Measurements from ENCODE around the gene AIPL1.

Gene AIPL1

DNA sequence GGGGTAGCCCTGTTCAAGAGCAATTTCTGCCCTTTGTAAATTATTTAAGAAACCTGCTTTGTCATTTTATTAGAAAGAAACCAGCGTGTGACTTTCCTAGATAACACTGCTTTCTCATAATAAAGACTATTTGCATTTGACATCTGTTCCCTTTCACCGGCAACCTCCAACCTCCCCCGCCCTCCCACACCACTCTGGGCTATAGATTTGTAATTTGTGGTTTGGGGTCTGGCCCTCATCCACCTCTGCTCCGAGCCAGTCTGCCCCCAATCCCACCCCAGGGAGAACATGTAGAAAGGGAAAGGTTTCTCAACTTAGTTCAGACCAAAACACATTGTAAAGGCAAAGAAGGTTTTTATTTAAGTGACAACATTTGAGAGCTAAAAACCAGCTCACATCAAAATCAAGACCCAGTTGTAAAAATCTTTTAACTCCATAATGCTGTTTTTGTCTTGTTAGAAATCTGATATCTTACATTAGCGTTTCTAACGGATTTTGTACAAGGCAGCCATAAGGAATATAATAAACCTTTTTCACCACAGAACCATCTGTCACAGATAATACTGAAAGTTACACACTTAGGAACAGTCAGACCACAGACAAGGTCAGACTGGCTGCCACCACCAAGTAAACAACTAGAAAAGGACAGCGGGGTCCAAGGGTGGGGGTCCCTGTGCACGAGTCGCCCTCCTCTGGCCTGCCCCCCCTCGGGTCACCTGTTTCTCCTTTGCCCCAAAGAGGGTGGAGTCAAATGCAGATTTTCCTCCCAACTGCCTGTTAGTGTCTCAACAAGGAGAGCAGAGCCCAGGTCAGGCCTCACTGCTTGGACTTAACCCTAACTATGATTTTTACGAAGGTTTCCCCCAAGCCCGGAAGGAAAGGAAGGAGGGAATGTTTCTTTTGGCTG, 16.3 kb upstream of the AIPL1 start:
- no peak overlapping the region for H3K4me3 ChIP-seq
- TF ChIP-seq Cebpa-rat (IDR thresholded peaks at IDR 0.05): no peak
- H3K27ac ChIP-seq: no peak overlapping the region

DNA sequence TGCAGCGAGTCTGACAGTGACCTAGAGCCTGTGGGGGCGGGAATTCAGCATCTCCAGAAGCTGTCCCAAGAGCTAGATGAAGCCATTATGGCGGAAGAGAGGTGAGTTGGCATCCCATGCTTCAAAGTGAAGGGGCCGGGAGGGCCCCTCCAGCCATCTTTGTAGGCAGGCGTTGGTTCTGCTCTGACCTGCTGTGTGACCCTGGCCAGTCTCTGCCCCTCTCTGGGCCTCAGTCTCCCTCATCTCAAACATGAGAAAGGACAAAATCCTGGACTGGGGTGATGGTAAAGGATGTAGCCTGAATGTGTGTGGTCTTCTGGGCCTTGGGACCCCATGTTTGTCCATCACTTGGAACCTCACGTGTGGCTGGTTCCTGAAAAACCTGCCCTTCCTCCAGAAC, 14.4 kb upstream of the AIPL1 start:
- Histone ChIP-seq H3K4me3 (no peak overlapping the region), H3K9ac (no peak overlapping the region), H3K27me3 (no peaks in the 10 kb centered on the region), H3K27ac (no peak overlapping the region), H3K36me3 (peaks cover 56% of the 10 kb centered on the region), H3K4me1 (peaks cover 75% of the 10 kb centered on the region), H3K4me2 (peak overlapping the region; percentile 31; the same call in 1 of the 2 replicates), H4K20me1 (peaks cover 22% of the 10 kb centered on the region; the same call in 1 of the 2 replicates), H3K9me3 (no peaks in the 10 kb centered on the region)
- no peak for TF ChIP-seq Cebpa-rat (IDR thresholded peaks at IDR 0.05)

More for the DNA sequence above, 16.3 kb upstream of the AIPL1 start:
- Histone ChIP-seq H3K36me3 (peaks cover 45% of the 10 kb centered on the region), H4K20me1 (peaks cover 22% of the 10 kb centered on the region; the same call in 1 of the 2 replicates), H3K4me2 (peak overlapping the region; percentile 47), H3K4me1 (peaks cover 73% of the 10 kb centered on the region), H3K9me3 (no peaks in the 10 kb centered on the region), H3K27me3 (no peaks in the 10 kb centered on the region), H3K9ac (no peak overlapping the region)

DNA sequence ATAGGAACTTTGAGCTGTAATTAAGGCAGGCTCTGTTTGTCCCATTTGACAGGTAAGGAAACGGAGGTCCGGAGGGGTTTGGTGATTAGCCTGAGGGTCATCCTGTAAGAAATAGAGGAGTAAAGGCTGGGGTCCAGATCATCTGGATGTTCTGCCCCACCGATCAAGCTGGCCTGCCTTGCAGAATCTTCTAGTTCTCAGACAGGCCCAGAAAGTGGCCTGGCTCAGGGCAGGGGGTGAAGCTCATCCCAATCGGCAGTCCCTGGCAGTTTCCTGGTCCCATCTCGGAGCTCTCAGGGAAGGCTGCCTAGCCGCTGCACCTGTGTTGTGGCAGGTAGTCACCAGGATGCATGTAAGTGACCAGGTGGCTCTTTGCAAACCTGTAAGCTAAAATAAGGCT, 13.6 kb upstream of the AIPL1 start:
- H4K20me1 ChIP-seq: peaks cover 22% of the 10 kb centered on the region; the same call in 1 of the 2 replicates
- peaks cover 72% of the 10 kb centered on the region for H3K4me1 ChIP-seq
- no peaks in the 10 kb centered on the region for H3K27me3 ChIP-seq
- peaks cover 56% of the 10 kb centered on the region for H3K36me3 ChIP-seq
- no peak overlapping the region for H3K9ac ChIP-seq
- TF ChIP-seq Cebpa-rat (IDR thresholded peaks at IDR 0.05): no peak
- no peak overlapping the region for H3K27ac ChIP-seq
- H3K9me3 ChIP-seq: no peaks in the 10 kb centered on the region
- H3K4me2 ChIP-seq: no peak overlapping the region
- H3K4me3 ChIP-seq: no peak overlapping the region

DNA sequence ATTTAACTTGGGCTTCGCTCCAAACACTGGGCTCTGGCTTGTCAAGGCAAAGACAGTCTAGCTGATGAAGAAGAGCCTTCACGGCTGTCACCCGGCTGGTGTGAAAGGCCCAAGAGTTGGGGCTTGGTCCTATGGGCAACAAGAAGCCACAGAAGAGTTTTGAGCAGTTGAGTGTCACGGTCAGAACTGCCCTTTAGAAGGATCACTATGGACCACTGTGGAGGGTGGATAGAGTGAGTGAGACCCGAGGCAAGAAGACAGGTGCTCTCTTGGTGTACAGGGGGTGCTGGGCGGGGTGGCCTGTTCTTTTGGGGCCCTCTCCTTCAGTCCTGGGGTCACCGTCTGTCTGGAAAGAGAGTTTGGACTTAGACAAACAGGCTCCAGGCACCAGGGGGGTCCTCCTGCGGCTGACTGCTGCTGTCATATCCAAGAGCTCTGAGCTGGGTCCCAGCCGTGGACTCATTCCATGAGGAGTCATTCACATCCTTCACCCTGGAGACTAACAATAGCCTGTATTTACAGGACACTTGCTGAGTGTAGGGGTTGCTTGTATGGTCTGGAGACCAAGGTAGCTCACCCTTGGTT, 11.7 kb upstream of the AIPL1 start:
- H3K9ac ChIP-seq: no peak overlapping the region
- peaks cover 58% of the 10 kb centered on the region for H3K4me1 ChIP-seq
- H3K9me3 ChIP-seq: no peaks in the 10 kb centered on the region
- peaks cover 21% of the 10 kb centered on the region; the same call in 1 of the 2 replicates for H4K20me1 ChIP-seq
- TF ChIP-seq Cebpa-rat (IDR thresholded peaks at IDR 0.05): no peak
- no peaks in the 10 kb centered on the region for H3K27me3 ChIP-seq
- no peak overlapping the region for H3K4me3 ChIP-seq
- no peak overlapping the region for H3K4me2 ChIP-seq
- H3K27ac ChIP-seq: no peak overlapping the region
- H3K36me3 ChIP-seq: peaks cover 56% of the 10 kb centered on the region

DNA sequence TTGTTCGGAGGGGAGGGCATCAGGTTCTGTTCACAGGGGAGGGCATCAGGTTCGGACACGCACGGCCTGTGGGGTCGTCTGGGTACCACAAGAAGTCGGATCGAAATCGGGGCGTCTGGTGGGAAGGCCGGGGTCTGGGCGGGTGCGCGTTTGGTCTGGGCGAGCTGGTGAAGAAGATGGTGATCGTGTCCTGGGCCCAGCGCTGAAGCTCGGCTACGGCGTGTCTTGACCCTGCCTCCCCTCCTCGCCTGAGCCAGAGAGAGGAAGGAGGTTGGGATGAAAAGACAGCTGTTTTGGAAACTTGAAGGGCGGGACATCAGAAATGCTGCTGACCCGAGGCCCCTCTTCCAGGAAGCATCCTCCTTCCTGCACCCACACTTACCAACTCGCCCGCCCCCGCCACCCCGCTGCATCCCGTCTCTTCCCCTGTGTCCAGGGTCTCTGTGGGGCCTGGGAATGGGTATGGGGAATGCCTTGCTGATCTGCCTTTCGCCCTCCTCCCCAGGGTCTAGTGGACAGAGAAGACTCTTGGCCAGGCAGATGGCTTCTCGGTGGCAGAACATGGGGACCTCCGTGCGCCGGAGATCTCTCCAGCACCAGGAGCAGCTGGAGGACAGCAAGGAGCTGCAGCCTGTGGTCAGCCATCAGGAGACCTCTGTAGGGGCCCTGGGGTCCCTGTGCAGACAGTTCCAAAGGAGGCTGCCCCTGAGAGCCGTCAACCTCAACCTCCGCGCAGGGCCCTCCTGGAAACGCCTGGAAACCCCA, 9.8 kb upstream of the AIPL1 start:
- Histone ChIP-seq H3K4me1 (peaks cover 40% of the 10 kb centered on the region), H3K9ac (peak overlapping the region; percentile 76), H3K4me3 (peak overlapping the region; percentile 70), H3K4me2 (peak overlapping the region; percentile 96), H4K20me1 (peaks cover 9% of the 10 kb centered on the region; the same call in 1 of the 2 replicates), H3K27me3 (no peaks in the 10 kb centered on the region), H3K9me3 (no peaks in the 10 kb centered on the region), H3K27ac (peak overlapping the region; percentile 62; the same call in 1 of the 2 replicates), H3K36me3 (peaks cover 47% of the 10 kb centered on the region)
- no peak for TF ChIP-seq Cebpa-rat (IDR thresholded peaks at IDR 0.05)

DNA sequence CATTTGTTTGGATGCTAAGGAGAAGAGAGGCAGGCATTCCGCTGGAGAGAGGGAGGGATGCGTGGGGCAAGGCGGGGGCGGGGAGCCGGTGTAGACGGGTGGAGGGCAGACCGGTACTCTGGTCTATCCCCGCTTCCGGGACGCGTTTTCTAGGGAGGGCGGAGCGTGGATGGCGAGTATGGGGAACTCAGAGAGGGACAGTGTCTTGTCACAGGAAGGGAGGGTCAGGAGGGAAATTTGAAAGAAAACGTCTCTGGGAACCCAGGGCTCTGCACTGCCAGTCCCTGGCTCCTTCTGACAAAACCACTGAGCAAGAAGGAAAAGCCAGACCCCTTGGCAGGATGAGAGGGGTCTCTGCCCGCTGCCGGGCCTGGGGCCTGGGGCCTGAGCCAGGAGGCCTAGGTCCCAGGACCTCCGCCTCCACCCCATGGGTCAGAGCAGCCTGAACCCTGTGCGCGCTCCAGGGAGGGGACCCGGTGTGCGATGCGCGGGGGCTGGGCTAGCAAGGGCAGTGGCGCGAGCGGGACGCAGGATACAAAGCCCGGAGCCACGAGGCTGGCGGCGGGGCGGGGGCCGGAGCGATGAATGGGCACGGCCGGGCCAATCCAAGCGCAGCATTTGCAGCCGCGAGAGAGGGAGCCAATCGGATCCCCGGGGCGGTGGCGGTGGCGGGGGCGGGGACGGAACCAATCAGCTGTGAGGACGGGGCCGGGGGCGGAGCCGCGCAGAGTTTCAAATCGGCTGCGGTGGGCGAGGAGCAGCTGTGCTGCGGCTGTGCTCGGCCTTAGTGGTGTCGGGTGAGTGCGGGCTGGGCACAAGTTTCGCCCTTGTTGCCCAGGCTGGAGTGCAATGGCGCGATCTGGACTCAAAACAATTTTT, 9.0 kb upstream of the AIPL1 start, which contains the start of gene PIMREG:
PIMREG (plus strand) TSS at position 764 of the 879 bp plus-strand sequence. CDS start 656 bp downstream, outside the sequence.
- Histone ChIP-seq H4K20me1 (0 out of 2 replicates have a peak, but pooled peaks cover under 1% of the 10 kb centered on the region), H3K36me3 (peaks cover 39% of the 10 kb centered on the region), H3K4me2 (peak within 1 kb of the TSS; percentile 96), H3K27me3 (no peaks in the 10 kb centered on the region), H3K4me1 (peaks cover 33% of the 10 kb centered on the region), H3K4me3 (peak within 1 kb of the TSS; percentile 70), H3K9me3 (no peaks in the 10 kb centered on the region), H3K27ac (peak within 1 kb of the TSS; percentile 92), H3K9ac (peak within 1 kb of the TSS; percentile 83)
- no peak for TF ChIP-seq Cebpa-rat (IDR thresholded peaks at IDR 0.05)

DNA sequence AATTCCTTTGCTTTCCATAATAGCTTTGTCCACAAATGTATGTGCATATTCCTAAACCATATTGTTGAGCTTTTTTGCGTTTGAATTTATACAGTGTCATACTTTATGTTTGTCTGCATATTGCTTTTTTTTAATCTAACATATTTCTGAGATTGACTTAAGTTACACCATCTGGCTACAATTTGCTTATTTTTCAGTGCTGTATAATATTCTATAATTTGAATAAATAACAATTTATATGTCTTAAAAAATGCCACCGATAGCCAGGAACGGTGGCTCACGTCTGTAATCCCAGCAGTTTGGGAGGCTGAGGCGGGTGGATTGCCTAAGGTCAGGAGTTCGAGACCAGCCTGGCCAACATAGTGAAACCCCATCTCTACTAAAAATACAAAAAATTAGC, 7.9 kb upstream of the AIPL1 start:
- H3K27me3 ChIP-seq: no peaks in the 10 kb centered on the region
- no peaks in the 10 kb centered on the region for H3K9me3 ChIP-seq
- peaks cover 33% of the 10 kb centered on the region for H3K4me1 ChIP-seq
- no peak overlapping the region for H3K27ac ChIP-seq
- no peak overlapping the region for H3K9ac ChIP-seq
- peak overlapping the region; percentile 96; the same call in 1 of the 2 replicates for H3K4me2 ChIP-seq
- no peaks in the 10 kb centered on the region for H4K20me1 ChIP-seq
- peaks cover 27% of the 10 kb centered on the region for H3K36me3 ChIP-seq
- no peak for TF ChIP-seq Cebpa-rat (IDR thresholded peaks at IDR 0.05)
- H3K4me3 ChIP-seq: no peak overlapping the region

DNA sequence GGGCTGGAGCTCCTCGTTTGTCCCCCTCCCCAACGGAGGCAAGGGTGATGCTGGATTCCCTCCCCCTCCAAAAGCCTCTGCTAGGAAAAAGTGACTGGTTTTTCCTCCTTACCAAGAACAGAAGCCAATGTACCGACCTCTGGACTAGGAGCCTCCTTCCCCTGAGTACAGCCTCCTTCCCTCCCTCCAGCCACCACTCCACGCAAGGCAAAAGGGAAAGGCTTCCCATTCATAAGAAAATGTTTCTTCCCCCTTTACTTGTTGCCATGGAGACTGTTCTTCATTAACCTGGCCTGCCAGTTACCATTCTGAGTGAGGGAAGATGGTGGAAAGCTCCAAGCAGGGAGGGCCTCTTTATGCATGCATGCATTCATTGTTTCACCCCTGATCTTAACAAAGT, 5.0 kb upstream of the AIPL1 start:
- H3K4me3 ChIP-seq: no peak overlapping the region

More for the DNA sequence above, 5.0 kb upstream of the AIPL1 start:
- no peak overlapping the region for H3K27ac ChIP-seq
- no peak for TF ChIP-seq Cebpa-rat (IDR thresholded peaks at IDR 0.05)
- H3K27me3 ChIP-seq: no peaks in the 10 kb centered on the region
- no peak overlapping the region for H3K4me2 ChIP-seq
- H3K4me1 ChIP-seq: peaks cover 16% of the 10 kb centered on the region
- H3K9ac ChIP-seq: no peak overlapping the region
- no peaks in the 10 kb centered on the region for H3K9me3 ChIP-seq
- H4K20me1 ChIP-seq: no peaks in the 10 kb centered on the region
- no peaks in the 10 kb centered on the region; the same call in 1 of the 2 replicates for H3K36me3 ChIP-seq
